Mesenteric fat pad (tissue), 1 donor: Measurements from ENCODE around the gene CCDC80. TPM values are rescaled to one million over a fixed set of nuclear protein-coding genes. Genes with fewer than 3 reads are reported as not detected.

ENCODE experiments used
- DNase-seq: peaks from one replicate; pipeline ENCODE4 v3.0.0-alpha.2; 2020; ENCODE audit warnings: low spot score
- total RNA-seq: library from RNA; stranded (reverse); fragmentation: NEBNext Ultra II Directional; extraction: Animal tissue kit (Norgen Biotek cat#: 25700); gene quantifications from one replicate; pipeline ENCODE4 v1.2.1, GENCODE V29; 2021
- donor health status: DM: yes; HTN: yes; CAD: no.

Gene CCDC80
- total RNA-seq, 1 donor from 2014 or later, result 426 TPM

- DNase-seq, result no peak
These were observed 15.1 kb upstream of the CCDC80 start for GRCh38 chr3:112656043-112656442.

- DNase-seq, result no peak
These were observed 14.0 kb upstream of the CCDC80 start for GRCh38 chr3:112654979-112655378.

- no peak for DNase-seq
These were observed 13.5 kb upstream of the CCDC80 start for GRCh38 chr3:112654492-112654891.

GRCh38 chr3:112653881-112654300 is 12.9 kb upstream of the CCDC80 start:
- no peak for DNase-seq

- no peak for DNase-seq
These were observed 12.4 kb upstream of the CCDC80 start for GRCh38 chr3:112653209-112653871.

- no peak for DNase-seq
These were observed 10.6 kb upstream of the CCDC80 start for GRCh38 chr3:112651516-112651915.

- DNase-seq, result no peak
These were observed 10.1 kb upstream of the CCDC80 start for GRCh38 chr3:112651071-112651470.

- no peak for DNase-seq
These were observed 9.5 kb upstream of the CCDC80 start for GRCh38 chr3:112650482-112650881.

GRCh38 chr3:112649478-112649735 is 8.5 kb upstream of the CCDC80 start:
- DNase-seq, result no peak

GRCh38 chr3:112647122-112647521 is 6.2 kb upstream of the CCDC80 start:
- DNase-seq, result no peak

GRCh38 chr3:112646623-112647022 is 5.7 kb upstream of the CCDC80 start:
- no peak for DNase-seq

GRCh38 chr3:112644453-112644852 is 3.5 kb upstream of the CCDC80 start:
- DNase-seq, result no peak

- DNase-seq, result no peak
These were observed 2.8 kb upstream of the CCDC80 start for GRCh38 chr3:112643621-112644240.

- no peak for DNase-seq
These were observed 2.1 kb upstream of the CCDC80 start for GRCh38 chr3:112642912-112643506.

- no peak for DNase-seq
These were observed 540 bp downstream of the CCDC80 start for GRCh38 chr3:112640276-112640929.

GRCh38 chr3:112639455-112640225 is 1.3 kb downstream of the CCDC80 start:
- DNase-seq, result no peak

GRCh38 chr3:112638327-112639020 is 2.5 kb downstream of the CCDC80 start:
- no peak for DNase-seq

GRCh38 chr3:112637700-112638099 is 3.2 kb downstream of the CCDC80 start:
- no peak for DNase-seq

- DNase-seq, result no peak
These were observed 5.3 kb downstream of the CCDC80 start for GRCh38 chr3:112635674-112636073.

- DNase-seq, result no peak
These were observed 6.0 kb downstream of the CCDC80 start for GRCh38 chr3:112634786-112635541.
